H9 (cell line): Measurements from ENCODE around the gene YBEY. TPM values are rescaled to one million over a fixed set of nuclear protein-coding genes. Genes with fewer than 3 reads are reported as not detected.

Source experiments
- DNase-seq: peaks from one replicate; pipeline ENCODE4 v3.0.0-alpha.2; 2017
- H2AFZ ChIP-seq: one replicate; pipeline ENCODE4 v1.6.1; 2013; ENCODE audit warnings: mild to moderate bottlenecking, low read length, control low read depth, moderate library complexity
- H2AK5ac ChIP-seq: 2 replicates; pipeline ENCODE4 v1.6.1; 2013; ENCODE audit warnings: low read length, control low read depth, mixed read lengths; ENCODE audit not compliant: insufficient read length
- H2BK120ac ChIP-seq: one replicate; pipeline ENCODE4 v1.6.1; 2013; ENCODE audit warnings: low read depth, mild to moderate bottlenecking, low read length, control low read depth, inconsistent platforms; ENCODE audit not compliant: poor library complexity, severe bottlenecking
- H2BK12ac ChIP-seq: 2 replicates; pipeline ENCODE4 v1.6.1; 2013; ENCODE audit warnings: low read length, control low read depth, mixed read lengths, low read depth; ENCODE audit not compliant: insufficient read length
- H2BK15ac ChIP-seq: 2 replicates; pipeline ENCODE4 v1.6.1; 2013; ENCODE audit warnings: low read depth, low read length, control low read depth
- H2BK20ac ChIP-seq: one replicate; pipeline ENCODE4 v1.6.1; 2013; ENCODE audit warnings: low read depth, mild to moderate bottlenecking, low read length, control low read depth, inconsistent platforms; ENCODE audit not compliant: poor library complexity, severe bottlenecking
- H2BK5ac ChIP-seq: 2 replicates; pipeline ENCODE4 v1.6.1; 2013; ENCODE audit warnings: low read length, control low read depth, mixed read lengths; ENCODE audit not compliant: insufficient read length
- H3K14ac ChIP-seq: 2 replicates; pipeline ENCODE4 v1.6.1; 2013; ENCODE audit warnings: low read length, control low read depth; ENCODE audit not compliant: insufficient read depth
- H3K18ac ChIP-seq: 2 replicates; pipeline ENCODE4 v1.6.1; 2013; ENCODE audit warnings: low read depth, mild to moderate bottlenecking, mixed read lengths, low read length, control low read depth; ENCODE audit not compliant: insufficient read length
- H3K23ac ChIP-seq: 2 replicates; pipeline ENCODE4 v1.6.1; 2013; ENCODE audit warnings: low read length, control low read depth, mixed read lengths, low read depth; ENCODE audit not compliant: insufficient read length
- H3K23me2 ChIP-seq: 2 replicates; pipeline ENCODE4 v1.6.1; 2013; ENCODE audit warnings: low read depth, mild to moderate bottlenecking, mixed read lengths, low read length, control low read depth; ENCODE audit not compliant: insufficient read length, poor library complexity, severe bottlenecking
- H3K27ac ChIP-seq: 2 replicates; pipeline ENCODE4 v1.5.1; 2013; ENCODE audit warnings: low read length, control low read depth, mixed read lengths, low read depth; ENCODE audit not compliant: insufficient read length
- H3K27me3 ChIP-seq: 2 replicates; pipeline ENCODE4 v1.6.1; 2013; ENCODE audit warnings: low read length, control low read depth, inconsistent platforms; ENCODE audit not compliant: insufficient read depth
- H3K4ac ChIP-seq: 2 replicates; pipeline ENCODE4 v1.6.1; 2013; ENCODE audit warnings: low read depth, mild to moderate bottlenecking, control low read depth, inconsistent platforms, low read length, moderate library complexity
- H3K4me1 ChIP-seq: 2 replicates; pipeline ENCODE4 v1.6.1; 2013; ENCODE audit warnings: low read length, control low read depth, inconsistent platforms; ENCODE audit not compliant: insufficient read depth
- H3K4me2 ChIP-seq: 2 replicates; pipeline ENCODE4 v1.6.1; 2013; ENCODE audit warnings: low read length, control low read depth, mixed read lengths; ENCODE audit not compliant: insufficient read length, insufficient read depth
- H3K56ac ChIP-seq: 2 replicates; pipeline ENCODE4 v1.6.1; 2013; ENCODE audit warnings: low read depth, mild to moderate bottlenecking, mixed read lengths, low read length, control low read depth; ENCODE audit not compliant: insufficient read length
- H3K79me1 ChIP-seq: 2 replicates; pipeline ENCODE4 v1.6.1; 2013; ENCODE audit warnings: low read depth, mild to moderate bottlenecking, moderate library complexity, low read length, control low read depth, inconsistent platforms; ENCODE audit not compliant: insufficient read depth, poor library complexity, severe bottlenecking
- H3K79me2 ChIP-seq: 2 replicates; pipeline ENCODE4 v1.6.1; 2013; ENCODE audit warnings: low read length, control low read depth, inconsistent platforms; ENCODE audit not compliant: insufficient read depth
- H3K9ac ChIP-seq: 2 replicates; pipeline ENCODE4 v1.6.1; 2013; ENCODE audit warnings: low read length, control low read depth, mixed read lengths; ENCODE audit not compliant: insufficient read length; ENCODE audit errors: extremely low read depth
- H3K9me3 ChIP-seq: one replicate; pipeline ENCODE4 v1.6.1; 2013; ENCODE audit warnings: low read depth, low read length, inconsistent platforms; ENCODE audit not compliant: control insufficient read depth
- H3T11ph ChIP-seq: one replicate; pipeline ENCODE4 v1.6.1; 2013; ENCODE audit warnings: mild to moderate bottlenecking, low read length, control low read depth, inconsistent platforms
- H4K20me1 ChIP-seq: one replicate; pipeline ENCODE4 v1.6.1; 2013; ENCODE audit not compliant: control insufficient read depth, insufficient read length, insufficient read depth
- H4K5ac ChIP-seq: 2 replicates; pipeline ENCODE4 v1.6.1; 2013; ENCODE audit warnings: low read depth, mild to moderate bottlenecking, mixed read lengths, low read length, control low read depth; ENCODE audit not compliant: insufficient read length
- H4K8ac ChIP-seq: replicated peaks from 2 replicates; pipeline ENCODE4 v1.6.1; 2013; ENCODE audit warnings: low read length, control low read depth, mixed read lengths, low read depth; ENCODE audit not compliant: insufficient read length
- H4K91ac ChIP-seq: 2 replicates; pipeline ENCODE4 v1.6.1; 2013; ENCODE audit warnings: low read depth, mild to moderate bottlenecking, moderate library complexity, mixed read lengths, low read length, control low read depth; ENCODE audit not compliant: insufficient read length
- H3K27ac Mint-ChIP-seq, 3 experiments: 2 replicates in 2 of 3; 3 replicates in 1 of 3; pipeline ENCODE4 v1.8.0; 2020 to 2021; ENCODE audit warnings: mixed read lengths in 3 of 3, mild to moderate bottlenecking in 1 of 3, moderate library complexity in 1 of 3
- H3K27me3 Mint-ChIP-seq: 2 replicates; pipeline ENCODE4 v1.8.0; 2021; ENCODE audit warnings: low read depth, mild to moderate bottlenecking, moderate library complexity, mixed read lengths
- H3K36me3 Mint-ChIP-seq, 3 experiments: 2 replicates in 2 of 3; 3 replicates in 1 of 3; pipeline ENCODE4 v1.8.0; 2020 to 2021; ENCODE audit warnings: low read depth in 3 of 3, mixed read lengths in 3 of 3; ENCODE audit not compliant: insufficient read depth in 1 of 3
- H3K4me1 Mint-ChIP-seq, 2 experiments: 2 replicates each; pipeline ENCODE4 v1.8.0; 2020; ENCODE audit warnings: mixed read lengths in 2 of 2
- H3K4me3 Mint-ChIP-seq, 2 experiments: 2 replicates in 1 of 2; 3 replicates in 1 of 2; pipeline ENCODE4 v1.8.0; 2020 to 2021; ENCODE audit warnings: mild to moderate bottlenecking in 2 of 2, mixed read lengths in 2 of 2, moderate library complexity in 1 of 2
- H3K9me3 Mint-ChIP-seq, 2 experiments: 2 replicates in 1 of 2; 3 replicates in 1 of 2; pipeline ENCODE4 v1.8.0; 2020; ENCODE audit warnings: mild to moderate bottlenecking in 2 of 2, mixed read lengths in 2 of 2, moderate library complexity in 1 of 2
- CTCF ChIP-seq: fragments of 200-600 bp; sonication (generic); conservative IDR thresholded peaks from 3 replicates; pipeline ENCODE4 v1.8.0; 2021; ENCODE audit warnings: antibody characterized with exemption, mild to moderate bottlenecking
- WGBS: extraction: QIAGEN DNeasy Blood & Tissue Kit; methylation state at CpG from one replicate; pipeline ENCODE4 v1.1.7; 2013; ENCODE audit warnings: missing lambda C conversion rate, low lambda C conversion rate, mixed read lengths; ENCODE audit not compliant: insufficient read length; ENCODE audit errors: extremely low coverage; 5-methylcytosine and 5-hydroxymethylcytosine counted together
- total RNA-seq: library from RNA; stranded (reverse); gene quantifications from 2 replicates; pipeline ENCODE4 v1.2.1, GENCODE V29; 2021

Gene YBEY
- total RNA-seq, 1 experiment from 2014 or later: 26.2 TPM

- Histone ChIP-seq H2BK12ac (no peak overlapping the region), H3T11ph (no peak overlapping the region), H4K91ac (no peak overlapping the region), H3K14ac (no peak overlapping the region), H2AK5ac (no peak overlapping the region), H2BK5ac (no peak overlapping the region), H3K4ac (no peak overlapping the region), H3K9ac (no peak overlapping the region), H3K4me1 (no peaks in the 10 kb centered on the region), H4K8ac (no peak overlapping the region), H3K23me2 (no peaks in the 10 kb centered on the region), H3K56ac (no peak overlapping the region), H3K79me1 (no peaks in the 10 kb centered on the region), H2AFZ (no peak overlapping the region), H3K27me3 (no peaks in the 10 kb centered on the region), H3K9me3 (no peaks in the 10 kb centered on the region), H3K27ac (no peak overlapping the region), H4K5ac (no peak overlapping the region), H2BK120ac (no peak overlapping the region), H3K18ac (no peak overlapping the region), H3K23ac (no peak overlapping the region), H3K79me2 (no peaks in the 10 kb centered on the region), H3K4me2 (no peak overlapping the region), H2BK15ac (no peak overlapping the region), H2BK20ac (no peak overlapping the region), H4K20me1 (no peaks in the 10 kb centered on the region)
- H3K36me3 Mint-ChIP-seq: peaks cover 54 to 91% (median 86%) of the 10 kb centered on the region in 3 experiments
- no peak for TF ChIP-seq CTCF
- H3K4me3 Mint-ChIP-seq: no peak overlapping the region; a peak in 1 of 5 replicates
- H3K9me3 Mint-ChIP-seq: no peaks in the 10 kb centered on the region
- WGBS: no CpG with 5 or more reads among the region's 6 CpGs
- no peak overlapping the region for H3K27ac Mint-ChIP-seq
- H3K27me3 Mint-ChIP-seq: no peaks in the 10 kb centered on the region
- no peaks in the 10 kb centered on the region; a peak in 1 of 4 replicates for H3K4me1 Mint-ChIP-seq
- DNase-seq: no peak
These were observed 39.8 kb upstream of the YBEY start for GRCh38 chr21:46246345-46246744.
